Measurements from ENCODE around the gene CYB5A. TPM values are rescaled to one million over a fixed set of nuclear protein-coding genes. Genes with fewer than 3 reads are reported as not detected.

The CYB5A gene
- total RNA-seq, 1 donor from 2014 or later: 58.1 TPM

- Histone ChIP-seq H3K36me3 (peaks cover 4 to 8% of the 10 kb centered on the region in 2 donors), H3K9me3 (no peaks in the 10 kb centered on the region), H3K4me3 (no peak overlapping the region), H3K4me1 (peaks cover 0 to 3% of the 10 kb centered on the region in 2 donors), H3K27me3 (no peaks in the 10 kb centered on the region), H3K27ac (no peak overlapping the region)
- DNase-seq (ENCODE audit: low spot score in 2 of 2): no peak
- intact Hi-C loops (cut with DNase I): no loop called here
- TF ChIP-seq CTCF (IDR thresholded peaks at IDR 0.05): no peak
Measured at GRCh38 chr18:74250131-74250530, 41.6 kb downstream of the CYB5A start.

GRCh38 chr18:74249181-74249968 lies 42.4 kb downstream of the CYB5A start:
- Histone ChIP-seq H3K9me3 (no peaks in the 10 kb centered on the region), H3K27me3 (no peaks in the 10 kb centered on the region), H3K36me3 (peaks cover 4 to 8% of the 10 kb centered on the region in 2 donors), H3K4me1 (peaks cover 0 to 3% of the 10 kb centered on the region in 2 donors), H3K4me3 (no peak overlapping the region), H3K27ac (no peak overlapping the region)
- no peak for DNase-seq (ENCODE audit: low spot score in 2 of 2)
- intact Hi-C loops (cut with DNase I): no loop called here
- TF ChIP-seq CTCF (IDR thresholded peaks at IDR 0.05): no peak

- Histone ChIP-seq H3K4me1 (peaks cover 0 to 3% of the 10 kb centered on the region in 2 donors), H3K36me3 (peaks cover 3 to 8% of the 10 kb centered on the region in 2 donors), H3K27ac (no peak overlapping the region), H3K4me3 (no peak overlapping the region), H3K9me3 (no peaks in the 10 kb centered on the region), H3K27me3 (no peaks in the 10 kb centered on the region)
- DNase-seq (ENCODE audit: low spot score in 2 of 2): no peak
- TF ChIP-seq CTCF (IDR thresholded peaks at IDR 0.05): no peak
- intact Hi-C loops (cut with DNase I): no loop called here
Measured at GRCh38 chr18:74248595-74248994, 43.2 kb downstream of the CYB5A start.

- Histone ChIP-seq H3K4me3 (no peak overlapping the region), H3K27me3 (no peaks in the 10 kb centered on the region), H3K27ac (no peak overlapping the region), H3K4me1 (peaks cover 0 to 3% of the 10 kb centered on the region in 2 donors), H3K9me3 (no peaks in the 10 kb centered on the region), H3K36me3 (peaks cover 0 to 8% of the 10 kb centered on the region in 2 donors)
- intact Hi-C loops (cut with DNase I): no loop called here
- no peak for DNase-seq (ENCODE audit: low spot score in 2 of 2)
- no peak for TF ChIP-seq CTCF (IDR thresholded peaks at IDR 0.05)
Measured at GRCh38 chr18:74248189-74248588, 43.6 kb downstream of the CYB5A start.

GRCh38 chr18:74244554-74244953 lies 47.2 kb downstream of the CYB5A start:
- H3K27ac ChIP-seq: no peak overlapping the region
- DNase-seq (ENCODE audit: low spot score in 2 of 2): no peak
- H3K36me3 ChIP-seq: no peaks in the 10 kb centered on the region
- H3K9me3 ChIP-seq: no peaks in the 10 kb centered on the region
- H3K27me3 ChIP-seq: no peaks in the 10 kb centered on the region
- intact Hi-C loops (cut with DNase I): no loop called here
- TF ChIP-seq CTCF (IDR thresholded peaks at IDR 0.05): no peak
- H3K4me3 ChIP-seq: no peak overlapping the region
- no peaks in the 10 kb centered on the region for H3K4me1 ChIP-seq

Data from ascending aorta (tissue), 2 donors.